Activated effector memory CD4-positive, alpha-beta T cell treated with anti-CD3 and anti-CD28 coated beads, Interleukin-2, amount 50 U/mL, for 16 hours (primary cell): ENCODE results near the gene TOM1L2.
"Not testable (repeated sequence)": the region's sequence is repeated elsewhere in the genome, so short reads cannot be mapped to it uniquely, and the experiment has no call there.

Experiments
- DNase-seq: peaks from one replicate; pipeline ENCODE4 v3.0.0-alpha.2; 2020

The TOM1L2 gene

DNA sequence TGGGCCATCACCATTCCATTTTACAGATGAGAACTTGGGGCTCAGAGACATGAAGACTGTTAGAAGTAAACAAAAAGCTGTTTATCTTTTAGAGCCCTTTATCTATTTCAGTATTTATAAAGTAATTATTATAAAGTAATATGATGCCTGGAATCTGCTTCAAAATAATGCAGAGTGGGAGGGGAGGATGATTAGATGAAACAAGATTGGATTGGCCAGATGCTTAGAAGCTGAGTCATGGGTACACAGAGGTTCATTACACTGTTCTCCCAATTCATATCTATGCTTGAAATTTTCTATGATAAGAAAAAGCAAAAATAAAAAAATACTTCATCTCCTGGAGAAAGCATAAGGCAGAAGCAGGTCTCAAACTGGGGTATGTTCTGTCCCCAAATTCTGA, 29.4 kb downstream of the TOM1L2 start:
- DNase-seq: no peak

- DNase-seq: no peak
Measured at GRCh38 chr17:17941015-17941414, 31.2 kb downstream of the TOM1L2 start.

DNA sequence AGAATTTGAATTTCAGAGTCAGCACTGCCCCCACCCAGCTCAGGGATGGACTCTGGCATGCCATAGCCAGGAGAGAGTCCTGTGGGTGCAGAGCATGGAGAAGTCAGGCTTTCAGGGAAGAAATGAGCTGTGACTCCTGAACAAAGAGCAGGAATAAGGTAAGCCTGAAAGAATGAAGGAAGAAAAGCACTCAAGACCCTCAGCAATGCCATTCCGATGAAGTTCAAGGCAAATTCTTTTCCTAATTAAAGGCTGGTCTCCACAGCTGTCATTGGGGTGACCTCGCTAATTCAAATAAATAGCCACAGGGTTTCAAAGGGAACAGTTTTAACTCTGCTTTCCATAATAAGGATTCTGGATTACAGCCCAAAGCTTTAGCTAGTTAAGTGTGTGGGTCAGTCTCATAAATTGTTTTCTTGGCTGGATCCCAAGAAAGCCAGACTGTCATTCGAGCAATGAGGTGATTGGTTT, 31.7 kb downstream of the TOM1L2 start:
- no peak for DNase-seq

DNA sequence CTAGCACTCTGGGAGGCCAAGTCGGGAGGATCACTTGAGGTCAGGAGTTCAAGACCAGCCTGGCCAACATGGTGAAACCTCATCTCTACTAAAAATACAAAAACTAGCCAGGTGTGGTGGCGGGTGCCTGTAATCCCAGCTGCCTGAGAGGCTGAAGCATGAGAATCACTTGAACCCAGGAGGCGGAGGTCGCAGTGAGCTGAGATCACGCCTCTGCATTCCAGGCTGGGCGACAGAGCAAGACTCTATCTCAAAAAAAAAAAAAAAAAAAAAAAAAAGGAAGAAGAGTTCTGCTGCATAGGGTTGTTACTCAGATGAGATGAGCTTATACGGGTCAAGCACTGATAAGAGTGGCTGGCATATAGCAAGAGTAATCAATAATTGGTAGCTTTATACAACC, 32.3 kb downstream of the TOM1L2 start:
- DNase-seq: not testable (repeated sequence)

DNA sequence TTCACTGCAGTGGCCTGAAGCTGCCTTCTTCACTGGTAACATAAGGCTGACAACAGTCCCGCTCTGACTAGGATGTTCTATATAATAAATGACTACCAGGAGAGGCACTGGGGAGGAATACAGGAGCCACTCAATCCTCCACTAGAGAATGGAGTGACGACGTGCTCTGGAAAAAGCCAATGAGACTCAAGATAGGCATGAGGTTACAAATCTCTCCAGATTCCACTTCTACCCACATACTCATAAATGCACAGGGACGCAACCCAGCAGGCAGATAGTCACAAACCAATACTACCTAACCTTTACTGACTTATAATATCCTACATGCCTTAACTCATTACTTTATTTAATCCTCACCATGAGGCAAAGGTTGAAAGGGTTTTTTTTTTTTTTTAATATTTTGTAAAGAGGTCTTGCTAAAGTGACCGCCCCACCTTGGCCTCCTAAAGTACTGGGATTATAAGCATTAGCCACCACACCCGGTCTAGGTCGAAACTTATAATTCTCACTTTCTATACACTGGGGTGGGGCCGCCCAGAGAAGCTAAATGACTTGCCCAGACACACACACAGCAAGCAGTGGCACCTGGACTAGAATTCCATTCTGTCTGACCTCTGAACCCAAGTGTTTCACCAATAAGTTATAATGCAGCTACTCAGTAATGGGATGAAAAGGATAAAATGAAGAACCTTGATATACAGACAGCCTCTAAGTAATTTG, 33.7 kb downstream of the TOM1L2 start:
- no peak for DNase-seq

DNA sequence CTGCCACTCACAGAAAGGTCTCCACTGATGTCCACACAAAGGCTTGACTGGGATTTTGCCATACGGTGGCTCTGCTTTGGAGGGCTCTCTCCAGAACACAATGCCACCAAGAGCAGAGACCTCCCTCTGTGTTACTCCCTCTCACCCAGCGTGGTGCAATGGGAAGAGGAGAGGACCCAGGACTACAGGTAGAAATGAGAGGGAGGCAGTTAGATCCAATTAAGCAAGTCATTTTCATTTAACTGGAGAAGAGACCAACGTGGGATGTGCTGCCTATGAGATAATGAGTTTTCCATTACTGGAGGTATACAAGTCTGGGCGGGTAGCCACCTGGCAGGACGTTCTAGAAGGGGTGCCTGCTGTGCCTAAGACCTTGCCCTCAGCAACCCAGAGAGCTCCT, 34.2 kb downstream of the TOM1L2 start:
- no peak for DNase-seq

- DNase-seq: no peak
Measured at GRCh38 chr17:17937201-17937853, 34.9 kb downstream of the TOM1L2 start.

DNA sequence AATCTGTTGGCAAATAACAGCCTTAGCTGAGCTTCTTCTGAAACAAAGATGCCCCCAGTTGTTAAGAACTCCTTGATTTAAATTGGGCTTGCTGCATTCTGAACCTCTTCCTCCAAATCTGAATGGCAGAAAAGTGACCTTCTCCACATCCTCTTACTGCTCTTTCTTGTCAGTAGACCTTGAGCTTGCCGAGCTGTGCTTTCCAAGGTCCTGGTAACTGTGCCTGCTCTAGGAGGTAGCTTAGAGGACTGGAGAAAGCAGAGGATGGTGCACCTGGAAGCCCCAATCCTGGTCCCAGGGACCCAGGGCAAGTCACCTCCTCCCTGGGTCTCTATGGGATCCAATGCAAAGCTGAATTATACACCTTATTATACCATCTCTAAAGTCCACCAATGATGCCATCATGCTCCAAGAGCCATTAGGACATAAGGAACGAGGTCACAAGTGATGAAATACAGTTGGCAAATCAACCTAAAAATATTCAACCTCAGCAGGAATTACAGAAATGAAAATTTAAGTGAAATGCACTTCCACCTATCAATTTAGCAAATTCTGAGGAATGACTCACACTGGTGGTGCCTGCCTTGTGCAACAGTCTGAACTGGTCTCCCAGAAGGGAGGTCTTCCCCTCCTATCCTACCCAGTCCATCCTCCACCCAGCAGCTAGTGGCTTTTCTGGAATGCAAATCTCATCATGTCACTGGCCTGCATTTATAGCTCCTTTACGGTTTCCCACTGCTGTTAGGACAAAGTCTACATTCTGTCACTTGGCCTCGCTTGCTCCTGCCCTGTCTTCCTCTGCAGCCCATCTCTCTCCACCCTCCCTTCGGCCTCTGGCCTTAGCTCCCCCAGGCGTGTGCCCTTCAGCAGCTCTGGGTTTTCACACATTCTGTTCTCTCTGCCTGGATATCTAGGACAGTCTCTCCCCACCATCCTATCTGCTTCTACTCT, 36.6 kb downstream of the TOM1L2 start:
- DNase-seq: no peak

DNA sequence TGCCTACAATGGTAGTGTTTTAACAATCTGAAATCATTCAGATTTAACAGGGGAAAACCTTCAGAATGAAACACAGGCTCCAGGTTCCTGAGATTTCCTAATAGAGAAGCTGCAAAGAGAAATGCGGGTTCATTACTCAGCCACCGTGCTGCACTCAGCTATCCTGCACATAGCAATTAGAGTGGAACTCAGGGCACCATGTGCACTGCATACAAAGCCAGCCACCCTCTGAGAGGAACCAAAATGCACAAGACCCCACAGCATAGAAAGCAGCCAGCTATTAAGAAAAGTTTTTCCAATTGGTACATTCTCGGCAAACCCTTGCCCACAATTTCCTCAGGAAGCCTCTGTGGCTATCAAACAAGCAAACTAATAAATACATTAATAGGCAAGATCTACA, 37.4 kb downstream of the TOM1L2 start:
- DNase-seq: no peak

DNA sequence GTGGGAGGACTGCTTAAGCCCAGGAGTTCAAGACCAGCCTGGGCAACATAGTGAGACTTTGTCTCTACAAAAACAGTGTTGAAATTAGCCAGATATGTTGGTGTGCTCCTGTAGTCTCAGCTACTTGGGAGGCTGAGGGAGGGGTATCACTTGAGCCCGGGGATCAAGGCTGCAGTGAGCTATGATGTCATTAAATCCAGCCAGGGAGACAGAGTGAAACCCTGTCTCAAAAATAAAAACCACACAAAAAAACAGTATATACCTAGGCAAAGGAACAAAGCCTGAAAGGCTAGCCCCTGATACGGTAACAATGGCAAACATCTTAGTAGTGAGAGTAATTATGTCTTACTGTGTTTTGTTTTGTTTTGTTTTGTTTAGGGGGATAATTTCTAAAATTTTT, 38.0 kb downstream of the TOM1L2 start:
- DNase-seq: no peak

DNA sequence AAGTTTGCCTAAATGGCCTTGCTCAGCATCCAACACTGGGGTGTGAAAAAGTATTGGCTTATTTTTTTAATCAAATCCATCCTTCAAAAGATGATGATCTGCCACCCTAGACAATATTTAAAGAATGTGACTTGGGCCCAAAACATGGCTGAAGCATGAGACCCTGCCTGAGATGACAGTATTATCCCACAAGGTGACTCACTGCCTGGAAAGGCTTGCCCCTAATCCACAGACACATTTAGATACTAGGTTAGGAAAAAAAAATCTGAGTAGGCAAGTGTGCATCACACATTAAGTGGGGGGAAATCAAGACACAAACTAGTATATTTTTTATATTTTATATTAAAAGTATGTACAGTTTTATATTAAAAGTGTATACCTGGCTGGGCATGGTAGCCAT, 38.4 kb downstream of the TOM1L2 start:
- DNase-seq: no peak

DNA sequence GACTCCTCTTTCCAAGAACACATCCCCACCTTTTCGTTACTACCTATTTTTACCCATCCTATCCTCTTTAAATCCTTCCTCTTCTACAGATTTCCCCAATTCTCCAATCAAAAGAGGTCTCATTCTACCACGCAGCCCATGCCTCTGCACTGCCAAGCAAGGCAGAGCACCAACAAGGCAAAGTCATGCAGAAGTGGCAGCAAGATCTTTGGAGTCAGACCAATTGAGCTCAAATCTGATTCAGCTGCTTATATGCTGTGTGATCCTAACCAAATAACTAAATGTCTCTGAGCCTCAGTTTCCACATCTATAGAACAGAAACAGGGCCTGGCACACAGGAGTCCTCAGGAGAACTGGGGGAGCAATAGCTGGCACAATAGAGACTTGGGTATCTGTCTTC, 41.0 kb downstream of the TOM1L2 start:
- no peak for DNase-seq

DNA sequence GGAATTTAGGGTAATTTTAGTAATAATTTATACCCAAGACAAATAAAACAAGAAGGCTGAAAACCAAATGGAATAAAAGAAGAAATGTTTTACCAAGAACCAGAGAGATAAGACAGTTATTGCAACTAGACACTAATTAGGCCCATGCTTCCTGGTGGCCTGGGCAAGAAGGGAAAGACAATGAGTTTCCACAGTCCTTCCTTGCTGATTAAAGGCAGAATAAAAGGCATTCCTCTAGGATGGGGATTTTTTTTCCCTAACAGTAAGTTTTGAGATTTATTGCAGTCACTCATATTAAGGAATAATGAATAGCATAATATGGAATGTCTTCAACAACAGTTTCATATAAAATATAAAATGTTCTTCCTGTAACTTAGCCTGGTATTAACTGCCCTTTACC, 41.5 kb downstream of the TOM1L2 start:
- no peak for DNase-seq

DNA sequence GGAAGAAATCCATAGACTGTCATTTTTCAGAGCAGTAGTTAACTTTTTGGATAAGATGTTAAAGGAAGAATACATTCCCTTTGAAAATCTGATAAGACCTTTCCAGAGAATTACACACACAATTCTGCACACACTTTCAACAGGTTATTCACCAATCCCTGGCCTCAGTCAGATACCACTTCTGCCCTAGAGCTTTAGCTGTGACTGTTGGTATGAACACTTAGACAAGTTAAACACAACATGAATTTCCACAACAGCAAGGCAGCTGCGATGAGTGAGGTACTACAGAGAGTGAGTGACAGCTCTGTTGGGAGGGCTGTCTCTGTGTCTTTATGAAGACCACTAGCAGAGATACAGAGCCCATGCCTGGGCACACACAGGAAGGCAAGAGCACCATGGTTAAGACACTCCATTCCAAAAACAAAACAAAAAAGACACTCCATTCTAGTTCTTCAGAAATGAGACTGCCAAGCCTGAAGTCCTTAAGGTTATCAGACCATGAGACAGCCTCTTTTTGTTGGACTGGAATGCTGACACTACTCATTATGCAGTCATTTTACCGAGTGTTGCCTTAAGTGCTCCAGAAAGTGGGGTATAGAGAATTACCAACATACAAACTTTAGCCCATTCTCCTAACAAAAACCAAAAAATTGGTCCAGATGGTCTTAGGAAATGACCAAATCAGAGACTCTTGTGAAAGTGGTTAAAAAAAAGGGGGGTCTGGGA, 42.4 kb downstream of the TOM1L2 start:
- DNase-seq: no peak

- no peak for DNase-seq
Measured at GRCh38 chr17:17928398-17929287, 43.6 kb downstream of the TOM1L2 start.

DNA sequence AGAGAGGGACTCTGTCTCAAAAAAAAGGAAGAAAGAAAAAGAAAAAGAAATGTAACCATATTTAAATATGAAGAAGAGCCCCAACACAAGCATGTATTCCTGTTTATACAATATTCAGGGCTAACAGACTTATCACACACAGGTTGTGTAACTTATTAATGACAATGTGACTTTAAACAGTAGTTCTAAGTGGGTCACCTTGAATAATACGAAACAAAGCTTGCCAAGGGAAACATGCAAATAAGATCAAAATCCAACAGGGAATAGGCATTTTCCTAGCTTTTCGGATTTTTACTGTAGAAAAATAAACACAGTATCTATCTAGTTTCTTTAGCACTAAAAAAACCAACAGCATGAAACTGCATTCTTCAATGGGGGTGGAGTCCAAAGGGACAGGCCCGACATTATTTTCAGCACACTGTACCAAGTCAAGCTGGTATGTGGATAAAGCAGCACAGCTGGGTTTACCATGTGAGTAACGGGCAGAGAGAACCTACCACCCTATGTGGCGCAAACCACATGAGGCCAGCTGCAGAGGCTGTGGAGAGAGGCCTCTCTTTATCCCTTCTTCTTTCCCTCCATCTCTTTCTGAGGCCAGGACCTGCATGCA, 45.3 kb downstream of the TOM1L2 start:
- no peak for DNase-seq

DNA sequence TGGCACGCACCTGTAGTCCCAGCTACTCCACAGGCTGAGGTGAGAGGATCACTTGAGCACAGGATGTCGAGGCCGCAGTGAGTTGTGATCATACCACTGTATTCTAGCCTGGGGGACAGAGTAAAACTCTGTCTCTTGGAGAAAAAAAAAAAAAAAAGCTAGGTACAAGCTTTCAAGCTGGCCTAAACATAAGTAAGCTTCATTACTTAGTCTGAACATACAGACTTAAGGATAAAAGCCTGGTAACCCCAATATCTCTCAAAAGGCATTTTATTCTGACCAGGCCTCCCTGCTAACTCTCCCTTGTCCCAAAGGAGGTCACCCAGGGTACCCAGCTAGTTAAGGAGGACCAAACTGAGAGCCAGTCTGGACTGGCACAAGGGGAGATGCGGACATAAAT, 46.2 kb downstream of the TOM1L2 start:
- no peak for DNase-seq

DNA sequence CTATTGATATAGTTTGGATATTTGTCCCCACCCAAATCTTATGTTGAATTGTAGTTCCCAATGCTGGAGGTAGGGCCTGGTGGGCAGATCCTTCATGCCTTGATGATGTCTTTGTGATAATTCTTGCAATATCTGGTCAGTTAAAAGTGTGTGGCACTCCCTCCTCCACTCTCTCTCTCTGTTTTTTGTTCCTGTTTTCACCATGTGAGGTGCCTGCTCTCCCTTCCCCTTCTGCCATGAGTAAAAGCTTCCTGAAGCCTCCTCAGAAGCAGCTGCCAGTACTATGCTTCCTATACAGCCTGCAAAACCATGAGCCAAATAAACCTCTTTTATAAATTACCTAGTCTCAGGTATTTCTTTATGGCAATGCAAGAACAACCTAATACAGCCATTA, 47.3 kb downstream of the TOM1L2 start:
- DNase-seq: no peak

DNA sequence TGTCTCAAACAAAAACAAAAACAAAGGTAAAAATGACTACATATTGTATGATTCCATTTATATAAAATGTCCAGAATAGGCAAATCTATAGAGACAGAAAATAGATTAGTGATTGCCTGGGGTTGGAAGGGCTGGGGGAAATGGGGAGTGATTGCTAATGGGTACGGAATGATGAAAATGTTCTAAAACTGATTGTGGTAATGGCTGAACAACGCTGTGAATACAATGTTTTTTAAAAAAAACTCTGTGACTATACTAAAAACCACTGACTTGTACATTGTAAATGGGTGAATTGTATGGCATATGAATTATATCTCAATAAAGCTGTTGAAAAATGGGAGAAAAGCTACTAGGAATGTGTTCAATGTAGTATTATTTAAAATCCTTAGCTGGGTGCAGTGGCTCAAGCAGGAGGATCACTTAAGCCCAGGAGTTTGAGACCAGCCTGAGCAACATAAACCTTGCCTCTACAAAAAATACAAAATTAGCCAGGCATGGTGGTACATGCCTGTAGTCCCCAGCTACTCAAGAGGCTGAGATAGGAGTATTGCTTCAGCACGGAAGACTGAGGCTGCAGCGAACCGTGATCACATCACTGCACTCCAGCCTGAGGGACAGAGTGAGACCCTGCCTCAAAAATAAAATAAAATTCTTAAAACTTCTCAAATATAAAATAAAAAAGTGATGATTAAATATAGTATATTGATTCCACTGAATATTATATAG, 47.9 kb downstream of the TOM1L2 start:
- no peak for DNase-seq

- peak; percentile 30 for DNase-seq
Measured at GRCh38 chr17:17922070-17922614, 50.1 kb downstream of the TOM1L2 start.
